Measurements from ENCODE around the gene ZCCHC14. TPM values are rescaled to one million over a fixed set of nuclear protein-coding genes. Genes with fewer than 3 reads are reported as not detected.

ZCCHC14 gene
- total and polyA plus RNA-seq, 2 of the 13 experiments (the other 11 are each of a cell fraction or from before 2014, with no cell fraction given): 12.4 to 12.5 TPM

- TF ChIP-seq ZBTB46 (CRISPR knock-in tag; IDR thresholded peaks at IDR 0.05; ENCODE audit: borderline replicate concordance) (no peak), STAT5B (CRISPR knock-in tag; IDR thresholded peaks at IDR 0.05) (no peak), SIN3A (IDR thresholded peaks at IDR 0.05; ENCODE audit: borderline replicate concordance, low read depth, low read length) (no peak), ELF4 (CRISPR knock-in tag; IDR thresholded peaks at IDR 0.05; ENCODE audit: borderline replicate concordance) (no peak), NRL (CRISPR knock-in tag; IDR thresholded peaks at IDR 0.05; ENCODE audit: borderline replicate concordance) (0 out of 2 replicates have a peak, but pooled peaks have one; percentile 48), ZNF317 (CRISPR knock-in tag; IDR thresholded peaks at IDR 0.05) (no peak), ETV6 (CRISPR knock-in tag; conservative IDR thresholded peaks at IDR 0.05) (no peak), ZNF580 (CRISPR knock-in tag; IDR thresholded peaks at IDR 0.05; ENCODE audit: borderline replicate concordance, low read depth) (no peak), AKAP8 (CRISPR knock-in tag; IDR thresholded peaks at IDR 0.05) (no peak), ZNF598 (CRISPR knock-in tag; IDR thresholded peaks at IDR 0.05; ENCODE audit: borderline replicate concordance) (no peak), TBP (CRISPR knock-in tag; IDR thresholded peaks at IDR 0.05) (0 out of 2 replicates have a peak, but pooled peaks have one; percentile 37), ZFY (CRISPR knock-in tag; IDR thresholded peaks at IDR 0.05) (no peak), NFKB2 (CRISPR knock-in tag; IDR thresholded peaks at IDR 0.05; ENCODE audit: borderline replicate concordance) (no peak), FOSL1 (CRISPR knock-in tag; IDR thresholded peaks at IDR 0.05; ENCODE audit: borderline replicate concordance) (no peak), HOXA7 (CRISPR knock-in tag; IDR thresholded peaks at IDR 0.05) (no peak), FOXK2 (IDR thresholded peaks at IDR 0.05) (no peak), CBFB (CRISPR knock-in tag; IDR thresholded peaks at IDR 0.05) (no peak), HOMEZ (CRISPR knock-in tag; IDR thresholded peaks at IDR 0.05; ENCODE audit: low read depth) (no peak), POLR2A (IDR thresholded peaks at IDR 0.05; ENCODE audit: insufficient read depth in 1 of 2, low read depth in 2 of 2, low read length in 2 of 2) (no peak), ZNF430 (CRISPR knock-in tag; IDR thresholded peaks at IDR 0.05) (no peak), DRAP1 (CRISPR knock-in tag; IDR thresholded peaks at IDR 0.05) (no peak), MIER3 (CRISPR knock-in tag; IDR thresholded peaks at IDR 0.05; ENCODE audit: borderline replicate concordance) (no peak), KDM5A (IDR thresholded peaks at IDR 0.05; ENCODE audit: borderline replicate concordance, low read length) (no peak), MAZ (IDR thresholded peaks at IDR 0.05; ENCODE audit: borderline replicate concordance, low read depth, low read length) (peak; percentile 11; the same call in 1 of the 2 replicates), MAZ (CRISPR knock-in tag; IDR thresholded peaks at IDR 0.05; ENCODE audit: low read depth) (no peak), KDM5B (CRISPR knock-in tag; IDR thresholded peaks at IDR 0.05; ENCODE audit: borderline replicate concordance) (peak; percentile 26; the same call in 1 of the 2 replicates), ZNF367 (CRISPR knock-in tag; IDR thresholded peaks at IDR 0.05; ENCODE audit: borderline replicate concordance) (no peak), KLF15 (CRISPR knock-in tag; IDR thresholded peaks at IDR 0.05; ENCODE audit: borderline replicate concordance) (no peak), ZNF629 (CRISPR knock-in tag; conservative IDR thresholded peaks at IDR 0.05) (peak; percentile 56)
These were observed 20.6 kb downstream of the ZCCHC14 start (continued) for GRCh38 chr16:87472142-87472778.

Measured in HepG2 (cell line).